ENCODE data around the gene F12.

Gene F12

GRCh38 chr5:177410575-177410974 lies 1.2 kb upstream of the F12 start:
- ATAC-seq = no peak

- no peak for ATAC-seq
Measured at GRCh38 chr5:177405805-177406204, 3.6 kb downstream of the F12 start.

- no peak for ATAC-seq
Measured at GRCh38 chr5:177405312-177405711, 4.1 kb downstream of the F12 start.

DNA sequence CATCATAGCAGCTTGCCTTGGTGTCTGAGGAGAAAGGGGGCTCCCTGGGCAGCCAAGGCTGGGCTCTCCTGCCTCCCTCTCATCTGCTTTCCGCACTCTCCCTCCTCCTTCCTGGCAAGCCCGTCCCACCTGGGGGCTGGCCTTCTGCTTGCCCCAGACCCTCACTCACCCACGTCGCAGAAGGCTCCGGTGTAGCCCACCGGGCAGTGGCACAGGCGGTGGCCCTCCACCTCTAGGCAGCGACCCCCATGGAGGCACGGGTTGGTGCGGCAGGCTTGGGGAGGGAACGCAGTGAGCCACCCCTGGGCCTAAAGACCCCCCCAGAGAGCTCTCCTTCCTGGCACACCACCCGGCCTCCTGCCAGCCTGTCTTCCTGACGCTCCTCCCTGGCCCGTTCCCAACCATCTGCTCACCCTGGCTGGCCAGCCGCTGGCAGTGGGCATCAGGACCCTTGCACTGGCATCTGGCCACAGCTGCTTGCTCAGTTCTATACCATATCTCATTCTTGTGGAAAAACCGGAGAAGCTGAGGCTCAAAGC lies 4.7 kb downstream of the F12 start:
- no peak for ATAC-seq

DNA sequence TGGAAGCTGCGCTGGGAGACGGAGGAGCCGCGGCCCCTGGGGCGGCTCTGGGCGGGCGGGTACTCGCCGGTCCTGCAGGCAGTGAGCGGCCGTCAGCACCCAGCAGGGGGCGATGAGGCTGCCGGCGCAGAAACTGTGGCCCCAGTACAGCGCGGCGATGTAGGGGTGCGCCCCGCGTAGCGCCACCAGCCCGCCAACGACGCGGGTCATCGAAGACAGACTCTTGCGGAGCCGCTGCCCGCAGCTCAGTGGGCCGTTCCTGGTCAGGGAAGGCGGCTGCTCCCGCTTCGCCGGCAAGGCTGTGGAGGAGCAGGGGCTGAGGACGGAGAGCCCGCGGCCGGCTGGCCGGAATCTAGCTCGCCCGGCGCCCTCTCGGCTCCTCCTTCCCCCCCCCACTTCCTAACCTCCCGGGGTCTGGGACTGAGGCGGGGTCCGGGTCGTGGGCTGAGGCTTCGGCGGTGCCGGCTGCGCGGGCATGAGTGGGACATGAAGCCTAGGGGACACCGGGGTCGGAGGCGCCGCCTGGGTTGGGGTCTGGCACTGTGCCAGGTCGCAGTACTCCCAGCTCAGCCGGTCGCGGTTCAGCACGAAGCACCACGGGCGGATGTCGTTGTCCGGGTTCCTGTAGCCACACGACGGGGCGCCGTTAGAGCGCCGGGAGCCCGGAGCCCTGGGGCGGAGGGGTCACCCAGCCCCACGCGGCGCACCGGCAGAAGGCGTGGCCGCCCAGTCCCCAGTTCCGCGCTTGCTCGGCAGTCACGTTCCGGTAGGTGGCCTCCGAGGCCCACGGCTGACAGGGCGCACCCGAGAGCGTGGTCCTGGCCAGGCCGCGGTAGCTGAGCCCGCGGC lies 5.3 kb downstream of the F12 start:
- ATAC-seq = peak; percentile 88 to 90

- ATAC-seq = peak; percentile 11 to 14
Measured at GRCh38 chr5:177403102-177403791, 6.1 kb downstream of the F12 start.

DNA sequence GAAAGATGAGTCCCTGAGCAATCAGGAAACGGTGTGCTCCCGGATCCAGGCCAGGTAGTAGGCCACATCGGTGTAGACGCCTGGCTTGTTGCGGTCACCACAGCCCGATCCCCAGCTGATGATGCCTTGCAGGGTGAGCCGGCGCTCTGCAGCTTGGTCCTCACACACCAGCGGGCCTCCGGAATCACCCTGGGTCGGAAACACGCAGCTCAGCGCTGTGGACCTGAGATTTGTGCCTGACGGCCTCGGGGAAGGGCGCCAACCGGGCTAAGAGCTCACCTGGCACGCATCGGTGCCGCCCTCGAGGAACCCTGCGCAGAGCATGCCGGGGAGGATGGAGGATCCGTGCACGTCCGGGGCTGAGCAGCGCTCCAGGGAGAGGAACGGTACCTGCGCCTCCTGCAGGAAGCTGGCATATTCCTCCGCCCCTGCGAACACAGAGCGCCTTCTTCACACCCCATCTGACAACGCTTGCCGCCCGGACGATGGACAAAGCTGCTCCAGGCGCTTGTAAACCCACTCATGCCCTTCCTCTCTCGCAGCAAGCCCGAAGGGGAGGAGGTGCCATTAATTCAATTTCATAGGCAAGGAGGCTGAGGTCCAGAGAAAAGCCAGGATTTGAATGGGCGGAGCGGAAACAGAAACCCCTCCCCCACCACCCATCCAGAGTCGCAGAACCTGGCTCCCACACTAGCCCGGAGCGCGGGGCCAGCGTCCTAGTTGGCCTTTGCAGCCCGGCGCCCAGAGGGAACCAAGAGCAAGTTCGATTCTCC lies 6.9 kb downstream of the F12 start:
- ATAC-seq = peak; percentile 52 to 57

GRCh38 chr5:177399997-177400868 lies 9.1 kb downstream of the F12 start, which contains the start of gene PFN3:
Gene PFN3 (minus strand): TSS chr5:177400661. CDS start chr5:177400576, 85 bp downstream.
- no peak for ATAC-seq

DNA sequence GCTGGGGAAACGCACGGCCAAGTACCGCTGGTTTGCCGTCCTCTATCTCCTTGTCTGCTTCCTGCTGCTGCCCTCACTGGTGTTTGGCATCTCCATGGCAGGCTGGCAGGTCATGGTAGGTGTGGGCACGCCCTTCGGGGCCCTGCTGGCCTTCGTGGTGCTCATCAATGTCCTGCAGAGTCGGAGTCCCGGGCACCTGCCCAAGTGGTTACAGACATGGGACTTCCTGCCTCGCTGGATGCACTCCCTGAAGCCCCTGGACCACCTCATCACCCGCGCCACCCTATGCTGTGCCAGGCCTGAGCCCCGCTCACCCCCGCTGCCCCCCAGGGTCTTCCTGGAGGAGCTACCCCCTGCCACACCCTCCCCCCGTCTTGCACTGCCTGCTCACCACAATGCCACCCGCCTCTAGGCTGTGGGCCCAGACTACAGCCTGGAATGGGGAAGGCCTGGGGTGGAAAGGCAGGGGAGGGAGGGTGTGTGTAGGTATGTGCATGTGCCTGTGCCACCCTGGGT lies 11.4 kb downstream of the F12 start:
- no peak for ATAC-seq

- ATAC-seq = no peak
Measured at GRCh38 chr5:177396807-177397206, 12.6 kb downstream of the F12 start.

DNA sequence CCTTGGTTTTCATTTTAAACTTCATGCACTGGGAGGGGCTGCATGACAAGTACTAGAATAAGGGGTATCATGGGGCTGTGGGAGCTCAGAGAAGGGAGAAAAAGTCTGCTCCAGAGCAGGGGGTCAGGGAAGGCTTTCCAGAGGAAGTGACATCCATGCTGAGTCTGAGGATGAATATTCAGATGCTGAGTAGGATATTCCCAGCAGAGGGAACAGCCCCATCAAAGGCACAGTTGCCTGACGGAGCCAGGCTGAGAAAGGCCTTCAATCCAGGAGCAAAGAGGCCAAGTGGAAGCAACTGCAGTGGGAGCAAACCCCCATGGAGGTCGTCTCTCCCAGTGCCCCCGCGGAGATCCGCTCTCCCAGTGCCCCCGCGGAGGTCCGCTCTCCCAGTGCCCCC lies 13.3 kb downstream of the F12 start:
- ATAC-seq = no peak

- no peak for ATAC-seq
Measured at GRCh38 chr5:177393990-177394389, 15.4 kb downstream of the F12 start.

GRCh38 chr5:177393206-177393765 lies 16.1 kb downstream of the F12 start:
- ATAC-seq = no peak

- ATAC-seq = no peak
Measured at GRCh38 chr5:177392765-177393164, 16.6 kb downstream of the F12 start.

- ATAC-seq = peak; percentile 56 to 61
Measured at GRCh38 chr5:177390363-177391300, 18.7 kb downstream of the F12 start.

- peak; percentile 90 for ATAC-seq
Measured at GRCh38 chr5:177389241-177390169, 19.9 kb downstream of the F12 start.

- no peak for ATAC-seq
Measured at GRCh38 chr5:177388521-177389052, 20.8 kb downstream of the F12 start.

GRCh38 chr5:177387405-177387804 lies 22.0 kb downstream of the F12 start:
- no peak for ATAC-seq

GRCh38 chr5:177386542-177386941 lies 22.8 kb downstream of the F12 start:
- no peak for ATAC-seq
